AG20443 (cell line): ENCODE measurements around the gene GOLGA2.
"Not testable (repeated sequence)": the region's sequence is repeated elsewhere in the genome, so short reads cannot be mapped to it uniquely, and the experiment has no call there.

ENCODE experiments used
- DNase-seq: peaks from one replicate; pipeline ENCODE4 v3.0.0; 2012; ENCODE audit warnings: low spot score, mixed read lengths

Gene GOLGA2

DNA sequence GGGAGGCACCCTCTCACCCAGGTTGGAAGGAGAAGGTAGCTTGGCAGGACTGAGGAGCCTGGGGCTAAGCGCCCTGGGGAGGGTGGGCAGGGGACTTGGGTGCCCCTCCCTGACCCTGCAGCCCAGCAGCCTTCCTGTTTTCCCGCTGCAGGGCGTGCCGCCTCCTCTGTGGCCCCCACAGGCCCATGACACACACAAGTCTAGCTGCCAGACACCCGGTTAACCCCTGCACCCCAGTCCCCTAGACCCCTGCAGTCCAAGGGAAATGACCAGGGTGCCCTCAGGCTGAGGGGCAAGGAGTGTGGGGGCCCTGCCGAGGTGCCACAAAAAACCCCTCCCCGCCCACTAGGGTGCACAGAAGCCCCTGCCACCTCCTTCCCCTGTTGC lies 33.0 kb downstream of the GOLGA2 start:
- DNase-seq = peak; percentile 74

DNA sequence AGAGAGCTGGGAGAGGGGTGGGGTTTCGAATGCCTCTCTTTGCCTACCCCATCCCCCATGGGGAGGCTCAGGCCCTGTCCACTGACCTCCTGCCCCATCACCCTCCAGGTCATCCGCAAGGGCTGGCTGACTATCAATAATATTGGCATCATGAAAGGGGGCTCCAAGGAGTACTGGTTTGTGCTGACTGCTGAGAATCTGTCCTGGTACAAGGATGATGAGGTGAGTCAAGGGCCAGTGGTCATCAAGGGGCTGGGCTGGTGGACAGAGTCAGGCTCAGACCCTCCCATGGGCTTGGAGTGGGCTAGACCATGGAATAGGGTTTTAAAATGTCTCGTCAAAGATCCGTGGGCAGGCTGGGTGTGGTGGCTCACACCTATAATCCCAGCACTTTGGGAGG lies 33.7 kb downstream of the GOLGA2 start:
- DNase-seq = no peak

DNA sequence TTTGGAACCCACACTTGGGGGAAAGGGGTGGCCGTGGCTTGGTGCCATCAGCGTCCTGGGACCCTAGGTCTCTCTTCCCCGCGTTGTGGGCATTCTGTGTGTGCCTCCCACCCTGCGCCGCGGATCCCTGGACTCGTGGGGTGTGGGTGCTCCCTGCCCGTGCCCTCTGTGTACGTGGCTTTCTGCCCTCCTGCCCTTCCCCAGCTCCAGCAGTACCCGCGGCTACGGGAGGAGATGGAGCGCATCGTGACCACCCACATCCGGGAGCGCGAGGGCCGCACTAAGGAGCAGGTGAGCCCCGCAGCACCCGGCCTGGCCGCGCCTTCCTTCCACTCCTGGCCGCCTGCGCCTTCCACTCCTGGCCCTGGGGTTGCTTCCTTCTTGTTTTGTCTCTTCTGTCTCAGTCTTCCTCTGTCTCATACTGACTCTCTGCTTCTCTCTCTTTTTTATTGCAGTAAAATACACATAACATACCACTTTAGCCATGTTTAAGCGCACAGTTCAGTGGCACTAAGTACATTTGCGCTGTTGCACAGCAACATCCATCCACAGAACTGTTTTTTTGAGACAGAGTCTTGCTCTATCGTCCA lies 41.9 kb downstream of the GOLGA2 start:
- DNase-seq = no peak

- no peak for DNase-seq
These were observed 43.0 kb downstream of the GOLGA2 start for GRCh38 chr9:128232528-128233428.

DNA sequence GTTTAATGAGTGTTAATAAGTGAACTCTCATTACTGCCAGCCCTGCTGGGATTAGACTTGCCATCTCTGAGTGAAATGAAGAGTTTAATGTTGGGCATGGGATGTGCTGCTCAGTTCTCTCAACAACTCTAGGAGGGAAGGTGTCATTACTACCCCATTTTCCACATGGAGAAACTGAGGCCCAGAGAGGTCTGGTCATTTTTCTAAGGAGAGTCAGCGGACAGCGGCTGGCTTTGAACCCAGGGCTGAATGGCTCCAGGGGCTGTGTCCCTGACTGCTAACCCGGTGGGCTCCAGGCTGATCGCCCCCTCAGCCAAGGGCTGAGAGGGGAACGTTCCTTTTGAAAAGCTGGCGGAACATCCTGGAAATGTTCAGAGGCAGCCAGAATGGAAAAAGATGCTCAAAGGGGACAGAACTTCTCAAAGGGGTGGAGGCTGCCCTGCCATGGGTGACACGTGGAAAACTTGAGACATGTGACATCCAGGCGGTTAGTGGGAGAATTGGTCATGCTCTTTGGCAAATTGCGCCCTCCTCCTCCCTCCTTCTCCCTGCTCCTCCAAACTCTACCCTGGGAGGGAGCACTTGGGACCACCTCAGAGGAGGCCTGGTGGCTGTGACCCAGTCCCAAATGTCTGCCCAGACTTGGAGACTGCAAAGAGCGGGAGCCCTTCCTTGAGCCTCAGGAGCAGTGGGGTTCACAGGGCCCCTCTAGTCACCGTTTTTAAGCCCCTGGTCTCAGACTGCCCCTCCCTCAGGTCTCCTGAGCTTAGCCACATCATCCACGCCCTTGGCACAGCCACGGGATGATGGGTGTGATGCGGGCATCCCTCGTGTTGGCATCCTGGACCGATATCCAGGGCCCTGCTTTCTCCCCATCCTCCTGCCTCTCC lies 43.9 kb downstream of the GOLGA2 start:
- peak; percentile 69 for DNase-seq

GRCh38 chr9:128230897-128231296 lies 44.9 kb downstream of the GOLGA2 start:
- not testable (repeated sequence) for DNase-seq

- no peak for DNase-seq
These were observed 49.4 kb downstream of the GOLGA2 start for GRCh38 chr9:128226412-128226801.

DNA sequence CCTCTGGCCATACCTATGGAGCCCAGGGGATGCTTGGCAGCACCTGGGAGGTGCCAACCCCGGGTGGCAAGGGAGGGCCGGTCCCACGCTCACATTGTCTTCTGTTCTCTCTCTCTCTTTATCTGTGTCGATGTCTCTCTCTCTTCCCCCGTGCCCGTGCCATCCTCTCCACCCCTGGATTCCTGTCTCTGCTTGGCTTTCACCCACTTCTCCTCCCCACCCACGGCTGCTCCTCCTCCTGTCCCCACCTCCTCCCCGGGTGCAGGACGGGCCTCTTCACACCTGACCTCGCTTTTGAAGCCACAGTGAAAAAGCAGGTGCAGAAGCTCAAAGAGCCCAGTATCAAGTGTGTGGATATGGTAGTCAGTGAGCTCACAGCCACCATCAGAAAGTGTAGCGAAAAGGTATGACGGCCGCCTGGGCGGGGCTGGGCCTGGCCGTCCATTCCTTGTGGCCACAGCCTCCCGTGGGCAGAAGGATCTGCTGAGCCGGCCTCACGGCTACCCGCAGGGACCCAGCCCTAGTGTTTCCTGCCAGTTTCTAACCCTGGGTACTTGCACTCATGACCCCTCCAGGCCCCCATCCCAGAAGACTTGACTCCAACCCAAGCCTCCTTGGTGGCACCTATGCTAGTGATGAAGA lies 49.9 kb downstream of the GOLGA2 start:
- DNase-seq = no peak

GRCh38 chr9:128224877-128225276 lies 50.9 kb downstream of the GOLGA2 start:
- no peak for DNase-seq

GRCh38 chr9:128222880-128223670 lies 52.7 kb downstream of the GOLGA2 start:
- no peak for DNase-seq

DNA sequence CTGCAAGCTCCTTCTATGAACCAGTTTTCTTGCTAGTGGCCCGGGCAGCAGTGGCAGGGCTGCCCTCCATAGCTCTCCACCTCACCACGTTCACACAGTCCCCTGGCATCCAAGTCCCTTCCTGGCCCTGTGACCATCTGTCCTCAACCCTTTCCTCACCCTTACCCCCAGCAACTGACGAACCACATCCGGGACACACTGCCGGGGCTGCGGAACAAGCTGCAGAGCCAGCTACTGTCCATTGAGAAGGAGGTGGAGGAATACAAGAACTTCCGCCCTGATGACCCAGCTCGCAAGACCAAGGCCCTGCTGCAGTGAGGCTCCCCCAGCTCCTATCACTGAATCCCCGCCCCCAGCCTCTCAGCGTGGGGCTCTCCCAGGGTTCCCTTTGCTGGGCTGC lies 53.8 kb downstream of the GOLGA2 start:
- DNase-seq = no peak

GRCh38 chr9:128219831-128220230 lies 56.0 kb downstream of the GOLGA2 start:
- no peak for DNase-seq

DNA sequence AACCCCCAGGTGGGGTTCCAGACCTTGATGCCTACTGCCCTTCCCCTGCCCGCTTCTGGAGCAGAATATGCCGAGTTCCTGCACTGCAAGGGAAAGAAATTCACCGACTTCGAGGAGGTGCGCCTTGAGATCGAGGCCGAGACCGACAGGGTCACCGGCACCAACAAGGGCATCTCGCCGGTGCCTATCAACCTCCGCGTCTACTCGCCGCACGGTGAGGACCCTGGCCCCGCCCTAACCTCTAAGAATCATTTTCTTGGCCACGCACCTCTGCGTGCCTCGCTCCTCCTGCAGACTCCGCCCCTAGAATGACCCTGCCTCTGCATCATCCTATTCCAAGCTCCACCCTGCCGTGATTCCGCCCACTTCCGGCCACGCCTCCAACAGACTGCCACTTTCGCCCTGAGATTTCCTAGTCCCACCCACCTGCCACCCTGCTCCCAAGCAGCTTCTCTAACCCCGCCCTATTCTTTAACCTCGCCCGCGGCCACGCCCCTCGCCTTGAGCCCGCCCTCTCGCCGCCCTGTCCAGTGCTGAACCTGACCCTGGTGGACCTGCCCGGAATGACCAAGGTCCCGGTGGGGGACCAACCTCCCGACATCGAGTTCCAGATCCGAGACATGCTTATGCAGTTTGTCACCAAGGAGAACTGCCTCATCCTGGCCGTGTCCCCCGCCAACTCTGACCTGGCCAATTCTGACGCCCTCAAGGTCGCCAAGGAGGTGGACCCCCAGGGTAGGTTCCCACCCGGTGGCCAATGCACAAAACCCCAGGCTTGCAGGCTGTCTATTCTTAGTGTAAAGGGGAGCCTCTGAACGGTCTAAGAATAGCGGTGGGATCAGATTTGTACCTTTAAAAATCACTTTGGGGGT lies 57.1 kb downstream of the GOLGA2 start:
- peak; percentile 84 for DNase-seq

DNA sequence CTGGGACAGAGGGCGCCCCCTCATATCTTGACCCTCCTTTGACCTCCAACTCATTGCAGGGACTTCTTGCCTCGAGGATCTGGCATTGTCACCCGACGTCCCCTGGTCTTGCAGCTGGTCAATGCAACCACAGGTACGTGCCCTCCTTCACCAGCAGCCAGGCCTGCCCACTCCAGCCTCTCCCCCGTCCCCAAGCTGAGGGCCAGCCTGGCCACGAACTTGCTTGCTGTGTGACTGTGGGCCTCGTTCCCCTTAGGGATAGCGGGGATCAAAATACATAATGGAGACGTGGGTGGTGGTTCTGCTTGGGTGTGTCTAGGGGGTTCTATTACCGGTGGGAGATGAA lies 57.7 kb downstream of the GOLGA2 start:
- DNase-seq = no peak

GRCh38 chr9:128216781-128217553 lies 58.8 kb downstream of the GOLGA2 start:
- DNase-seq = no peak

- DNase-seq = peak; percentile 63
These were observed 60.1 kb downstream of the GOLGA2 start for GRCh38 chr9:128215491-128216409.

DNA sequence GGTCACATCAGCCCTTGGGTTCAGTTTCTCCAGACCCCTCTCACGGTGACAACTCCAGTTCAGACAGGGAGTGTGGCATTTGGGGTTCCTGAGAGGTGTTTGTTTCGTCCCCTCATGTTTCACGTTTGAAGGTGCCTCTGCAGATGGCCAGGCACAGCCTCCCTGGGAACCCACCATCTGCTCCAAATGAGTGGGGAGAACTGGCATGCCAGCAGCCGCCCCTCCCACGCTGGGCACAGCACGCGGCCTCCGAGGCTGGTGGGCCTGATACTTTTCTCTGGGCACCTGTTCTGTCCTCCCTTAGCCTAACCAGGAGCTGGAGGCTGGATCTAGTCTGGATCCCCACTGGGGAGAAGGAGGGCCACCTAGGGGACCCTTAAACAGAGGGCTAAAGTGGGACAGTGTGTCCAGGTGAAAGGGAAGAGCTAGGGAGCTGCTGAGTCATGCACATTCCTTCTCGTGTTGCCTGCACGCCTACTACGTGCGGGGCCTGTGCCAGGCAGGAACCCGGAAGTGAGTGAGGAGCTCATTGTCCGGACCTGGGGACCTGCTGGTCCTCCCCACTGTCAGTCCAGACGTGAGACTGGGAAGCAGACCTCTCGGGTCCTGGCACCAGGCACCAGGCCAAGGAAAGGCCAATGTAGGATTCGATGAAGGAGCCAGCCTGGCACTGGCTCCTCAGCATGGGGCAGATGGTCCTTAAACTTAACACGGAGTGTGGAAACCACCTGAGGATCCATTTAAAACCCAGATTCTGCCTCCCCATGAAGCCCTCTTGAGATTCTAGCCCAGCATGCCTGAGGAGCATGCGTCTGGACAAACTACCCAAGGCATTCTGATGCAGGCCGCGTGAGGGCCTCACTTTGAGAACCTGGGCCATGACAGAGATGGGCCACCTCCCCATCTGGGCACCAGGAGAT lies 61.0 kb downstream of the GOLGA2 start:
- DNase-seq = no peak
